Anterior cingulate cortex (tissue), 58 donors: ENCODE results near the gene ZHX3.
A peak's percentile ranks its signal among the peaks of the same experiment; 100 is the strongest.

ENCODE experiments used
- DNase-seq, 58 donors: peaks; one replicate each; lab custom pipeline; 2025; lab: John Stamatoyannopoulos, UW

The ZHX3 gene

GRCh38 chr20:41203660-41204059 lies 113.9 kb downstream of the ZHX3 start:
- DNase-seq = no peak

GRCh38 chr20:41202426-41202825 lies 115.1 kb downstream of the ZHX3 start:
- no peak for DNase-seq

- DNase-seq = no peak
These were observed 115.8 kb downstream of the ZHX3 start for GRCh38 chr20:41201760-41202159.

- no peak for DNase-seq
These were observed 116.9 kb downstream of the ZHX3 start for GRCh38 chr20:41200446-41201202.

- no peak for DNase-seq
These were observed 119.1 kb downstream of the ZHX3 start for GRCh38 chr20:41198443-41198842.

- DNase-seq = no peak
These were observed 120.8 kb downstream of the ZHX3 start for GRCh38 chr20:41196653-41197225.

GRCh38 chr20:41192575-41192974 lies 125.0 kb downstream of the ZHX3 start:
- no peak for DNase-seq

- no peak for DNase-seq
These were observed 125.7 kb downstream of the ZHX3 start for GRCh38 chr20:41191562-41192500.

- DNase-seq = no peak
These were observed 129.9 kb downstream of the ZHX3 start for GRCh38 chr20:41187668-41188067.

GRCh38 chr20:41185013-41185757 lies 132.3 kb downstream of the ZHX3 start:
- DNase-seq = peak in 43 of 58 donors; percentile 25 to 77 (median 59)

GRCh38 chr20:41183831-41184230 lies 133.7 kb downstream of the ZHX3 start:
- DNase-seq = no peak

GRCh38 chr20:41183391-41183790 lies 134.1 kb downstream of the ZHX3 start:
- no peak for DNase-seq

- no peak for DNase-seq
These were observed 135.0 kb downstream of the ZHX3 start for GRCh38 chr20:41182296-41183212.

GRCh38 chr20:41181567-41181966 lies 136.0 kb downstream of the ZHX3 start:
- DNase-seq = no peak

GRCh38 chr20:41180599-41181333 lies 136.8 kb downstream of the ZHX3 start:
- no peak for DNase-seq

- no peak for DNase-seq
These were observed 137.6 kb downstream of the ZHX3 start for GRCh38 chr20:41179961-41180360.

GRCh38 chr20:41178904-41179432 lies 138.6 kb downstream of the ZHX3 start:
- DNase-seq = peak in 41 of 58 donors; percentile 25 to 87 (median 53)

- no peak for DNase-seq
These were observed 139.0 kb downstream of the ZHX3 start for GRCh38 chr20:41178495-41178894.
